Astrocyte of the cerebellum (primary cell): ENCODE data around the gene GRK4.

Experiments
- DNase-seq: peaks from one replicate; pipeline ENCODE4 v3.0.0-alpha.2; 2011; ENCODE audit warnings: low read depth
- H3K4me3 ChIP-seq: 2 replicates; pipeline ENCODE4 v1.5.1; 2011; ENCODE audit warnings: mild to moderate bottlenecking, low read depth, low read length, moderate library complexity
- in situ Hi-C: cut with HindIII; loops from 2 replicates; pipeline ENCODE4 v1.10.0; 2017; ENCODE audit warnings: low sequenced_read_pairs
- TF ChIP-seq, protein P1 (sequence below): IDR thresholded peaks from 2 replicates; pipeline ENCODE4 v1.5.1; 2012; ENCODE audit warnings: low read length, low read depth, moderate library complexity, mild to moderate bottlenecking; ENCODE audit errors: missing control alignments

GRK4 gene

DNA sequence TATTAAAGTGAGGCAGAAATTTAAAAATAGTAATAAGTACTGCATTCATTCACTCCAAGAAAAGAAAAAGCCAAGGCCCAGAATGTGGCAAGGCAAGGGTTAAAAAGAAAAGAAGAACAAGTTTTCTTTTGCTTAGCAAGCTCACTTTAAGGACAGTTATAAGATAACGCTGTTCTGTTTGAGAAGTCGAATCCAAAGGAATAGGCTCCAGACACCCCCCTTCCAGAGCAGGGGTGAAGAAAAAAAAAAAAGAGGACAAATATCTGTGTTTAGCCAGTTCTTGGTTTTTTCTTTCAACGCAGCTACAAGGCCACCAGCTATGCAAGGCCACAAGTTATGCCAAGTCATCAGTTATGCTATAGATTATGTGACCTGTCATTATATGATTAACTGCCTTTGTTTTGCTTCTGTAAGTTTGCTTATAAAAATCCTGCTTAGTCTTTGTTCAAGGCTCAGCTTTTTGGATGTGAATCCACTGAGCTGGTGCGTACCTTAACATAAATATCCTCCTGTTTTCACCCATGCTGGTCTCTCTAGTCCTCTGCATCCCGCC, 1.4 kb downstream of the GRK4 start:
- DNase-seq: no peak
- peak overlapping the region; percentile 78 for H3K4me3 ChIP-seq
- in situ Hi-C loops: loop anchor here (25.0 kb wide), 1 partner anchor 98 kb away; the partner anchor contains the start of genes HTT and HTT-AS
- TF ChIP-seq, protein P1, sequence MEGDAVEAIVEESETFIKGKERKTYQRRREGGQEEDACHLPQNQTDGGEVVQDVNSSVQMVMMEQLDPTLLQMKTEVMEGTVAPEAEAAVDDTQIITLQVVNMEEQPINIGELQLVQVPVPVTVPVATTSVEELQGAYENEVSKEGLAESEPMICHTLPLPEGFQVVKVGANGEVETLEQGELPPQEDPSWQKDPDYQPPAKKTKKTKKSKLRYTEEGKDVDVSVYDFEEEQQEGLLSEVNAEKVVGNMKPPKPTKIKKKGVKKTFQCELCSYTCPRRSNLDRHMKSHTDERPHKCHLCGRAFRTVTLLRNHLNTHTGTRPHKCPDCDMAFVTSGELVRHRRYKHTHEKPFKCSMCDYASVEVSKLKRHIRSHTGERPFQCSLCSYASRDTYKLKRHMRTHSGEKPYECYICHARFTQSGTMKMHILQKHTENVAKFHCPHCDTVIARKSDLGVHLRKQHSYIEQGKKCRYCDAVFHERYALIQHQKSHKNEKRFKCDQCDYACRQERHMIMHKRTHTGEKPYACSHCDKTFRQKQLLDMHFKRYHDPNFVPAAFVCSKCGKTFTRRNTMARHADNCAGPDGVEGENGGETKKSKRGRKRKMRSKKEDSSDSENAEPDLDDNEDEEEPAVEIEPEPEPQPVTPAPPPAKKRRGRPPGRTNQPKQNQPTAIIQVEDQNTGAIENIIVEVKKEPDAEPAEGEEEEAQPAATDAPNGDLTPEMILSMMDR: no peak

DNA sequence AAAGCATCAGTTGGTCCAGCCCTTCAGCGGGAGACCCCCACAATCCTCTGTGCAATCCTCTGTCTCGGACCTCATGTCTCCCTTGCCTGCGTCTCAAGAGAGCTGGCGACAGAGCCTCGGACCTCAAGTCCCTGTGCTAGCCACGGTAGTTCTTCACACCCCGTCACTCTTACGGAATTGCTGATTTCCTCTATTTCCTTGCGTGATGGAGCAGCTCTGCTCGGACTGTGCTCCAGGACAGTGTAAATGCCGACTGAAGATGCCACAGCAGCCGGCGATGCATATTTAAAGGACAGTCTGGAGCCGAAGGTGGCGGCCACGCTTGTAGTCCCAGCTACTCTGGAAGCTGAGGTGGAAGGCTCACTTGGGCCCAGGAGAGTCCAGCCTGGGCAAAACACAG, 1.9 kb downstream of the GRK4 start:
- TF ChIP-seq, protein P1: no peak
- H3K4me3 ChIP-seq: no peak overlapping the region
- DNase-seq: no peak
- in situ Hi-C loops: loop anchor here (25.0 kb wide), 1 partner anchor 97 kb away; the partner anchor contains the start of genes HTT and HTT-AS

DNA sequence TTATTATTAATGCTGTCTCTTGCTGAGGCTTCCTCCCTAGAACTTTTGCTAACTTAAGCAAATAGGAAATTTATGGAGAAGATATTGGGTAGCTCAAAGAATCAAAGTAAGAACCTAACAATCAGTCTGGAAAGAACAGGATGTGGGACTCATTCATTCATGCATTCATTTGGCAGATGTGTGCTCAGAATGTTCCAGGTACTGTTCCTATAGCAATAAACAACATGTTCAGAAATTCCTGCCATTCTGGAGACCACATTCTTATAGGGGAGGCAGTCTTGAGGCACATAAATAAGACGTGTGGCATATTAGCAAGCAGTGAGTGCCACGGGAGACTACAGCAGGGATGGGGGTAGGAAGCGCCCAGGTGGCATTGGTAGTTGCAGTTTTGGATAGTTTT, 5.0 kb downstream of the GRK4 start:
- no peak overlapping the region for H3K4me3 ChIP-seq
- TF ChIP-seq, protein P1: no peak
- in situ Hi-C loops: loop anchor here (25.0 kb wide), 1 partner anchor 94 kb away; the partner anchor contains the start of genes HTT and HTT-AS
- DNase-seq: peak; percentile 55

DNA sequence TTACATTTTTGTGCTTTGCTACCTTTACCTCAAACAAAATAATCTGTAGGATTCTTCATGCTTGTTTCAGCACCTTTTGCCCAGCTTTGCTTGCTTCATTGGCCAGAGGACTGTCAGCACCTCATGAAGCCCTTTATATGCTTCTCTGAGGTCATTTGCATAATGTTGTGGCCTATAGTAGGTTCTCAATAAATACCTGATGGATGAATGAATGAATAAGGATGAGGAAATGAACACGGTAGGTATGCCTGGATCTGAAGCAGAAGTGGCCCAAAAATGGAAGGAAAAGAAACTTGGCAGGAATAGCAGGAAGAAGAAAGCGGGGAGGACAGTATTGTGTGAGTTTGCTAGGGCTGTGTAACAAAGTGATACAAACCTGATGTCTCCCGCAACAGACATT, 7.9 kb downstream of the GRK4 start:
- in situ Hi-C loops: loop anchor here (25.0 kb wide), 1 partner anchor 91 kb away; the partner anchor contains the start of genes HTT and HTT-AS
- TF ChIP-seq, protein P1: no peak
- DNase-seq: no peak
- H3K4me3 ChIP-seq: no peak overlapping the region

DNA sequence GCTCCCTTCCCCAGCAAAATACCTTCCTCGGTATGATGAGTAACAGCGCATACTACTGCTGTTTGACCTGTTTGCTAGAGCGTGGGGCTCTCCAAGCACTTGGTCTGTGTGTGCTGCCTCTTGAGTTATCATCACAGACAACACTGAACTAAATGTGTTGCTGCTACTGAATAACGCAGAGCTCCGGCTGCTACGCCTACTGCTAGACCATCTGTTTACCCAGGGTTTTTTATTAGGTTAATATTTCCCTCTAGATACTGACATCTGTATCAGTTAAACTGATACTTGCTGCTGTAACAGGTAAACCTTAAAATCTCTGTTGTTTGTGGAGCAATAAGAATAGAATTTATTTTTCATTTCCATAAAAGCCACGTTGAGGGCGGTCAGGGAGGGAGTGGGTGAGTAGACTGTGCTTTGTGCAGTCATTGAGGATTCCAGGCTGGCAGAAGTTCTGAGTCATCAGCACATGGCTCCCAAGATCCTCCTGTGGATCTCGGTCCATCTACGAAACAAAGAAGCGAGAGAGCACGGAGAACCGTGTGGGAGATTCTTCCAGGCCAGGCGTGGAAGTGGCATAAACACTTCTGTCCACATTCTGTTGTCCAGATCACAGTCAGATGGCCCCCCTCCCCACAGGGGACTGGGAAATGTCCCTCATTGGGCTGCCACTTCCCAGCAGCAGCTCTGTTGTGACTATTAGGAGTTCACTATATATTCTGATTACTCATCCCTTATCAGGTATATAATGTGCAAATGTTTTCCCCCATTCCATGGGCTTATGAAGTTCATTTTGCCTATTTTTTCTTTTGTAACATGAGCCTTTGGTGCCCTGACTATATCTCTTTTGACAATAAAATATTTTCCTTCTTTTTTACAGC, 14.1 kb downstream of the GRK4 start:
- DNase-seq: no peak
- no peak overlapping the region for H3K4me3 ChIP-seq
- in situ Hi-C loops: no loop called here
- TF ChIP-seq, protein P1: no peak

DNA sequence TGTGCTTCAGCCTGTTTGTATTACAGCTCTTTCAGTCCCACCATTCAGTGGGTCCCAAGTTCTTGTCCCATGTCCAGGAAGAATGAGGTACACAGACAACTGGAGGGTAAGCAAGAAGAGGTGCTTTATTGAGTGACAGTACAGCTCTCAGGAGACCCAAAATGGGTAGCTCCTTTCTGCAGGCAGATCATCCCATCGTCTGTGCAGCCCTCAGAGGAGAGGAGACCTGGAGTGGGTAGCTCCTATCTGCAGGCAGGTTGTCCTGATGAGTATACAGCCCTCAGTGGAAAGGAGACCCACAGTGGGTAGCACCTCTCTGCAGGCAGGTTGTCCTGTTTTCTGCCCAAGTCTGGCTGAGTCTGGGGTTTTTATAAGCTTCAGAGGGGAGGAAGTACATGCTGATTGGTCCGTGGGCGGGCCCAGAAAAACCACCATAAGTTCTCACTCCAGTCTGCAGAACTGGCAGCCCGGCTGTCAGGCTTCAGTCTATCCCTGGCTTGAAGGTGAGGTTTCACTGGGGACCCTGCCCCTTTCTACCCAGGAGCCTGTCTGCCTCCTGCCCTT, 18.0 kb downstream of the GRK4 start:
- H3K4me3 ChIP-seq: no peak overlapping the region
- DNase-seq: no peak
- TF ChIP-seq, protein P1: no peak
- in situ Hi-C loops: no loop called here
